H7 (cell line): Measurements from ENCODE around the gene CASTOR1. TPM values are rescaled to one million over a fixed set of nuclear protein-coding genes. Genes with fewer than 3 reads are reported as not detected.

Experiments
- DNase-seq: peaks from one replicate; pipeline ENCODE4 v3.0.0; 2012
- H3K27me3 ChIP-seq: 2 replicates; pipeline ENCODE4 v1.6.0; 2011; ENCODE audit warnings: mild to moderate bottlenecking, low read length; ENCODE audit not compliant: control insufficient read depth, insufficient read depth
- H3K36me3 ChIP-seq: replicated peaks from 2 replicates; pipeline ENCODE4 v1.5.1; 2011; ENCODE audit warnings: low read length; ENCODE audit not compliant: control insufficient read depth, insufficient read depth
- H3K4me3 ChIP-seq: 2 replicates; pipeline ENCODE4 v1.5.1; 2011; ENCODE audit warnings: low read depth, mild to moderate bottlenecking, control low read depth, low read length, moderate library complexity; ENCODE audit not compliant: insufficient read depth
- total RNA-seq: library from RNA; depleted of rRNA; stranded (reverse); fragments of >200 nt; shearing (Covaris generic); gene quantifications from 2 replicates; pipeline ENCODE4 v1.2.3, GENCODE V29; 2014

CASTOR1 gene
- total RNA-seq, 1 experiment from 2014 or later = 15.4 TPM

DNA sequence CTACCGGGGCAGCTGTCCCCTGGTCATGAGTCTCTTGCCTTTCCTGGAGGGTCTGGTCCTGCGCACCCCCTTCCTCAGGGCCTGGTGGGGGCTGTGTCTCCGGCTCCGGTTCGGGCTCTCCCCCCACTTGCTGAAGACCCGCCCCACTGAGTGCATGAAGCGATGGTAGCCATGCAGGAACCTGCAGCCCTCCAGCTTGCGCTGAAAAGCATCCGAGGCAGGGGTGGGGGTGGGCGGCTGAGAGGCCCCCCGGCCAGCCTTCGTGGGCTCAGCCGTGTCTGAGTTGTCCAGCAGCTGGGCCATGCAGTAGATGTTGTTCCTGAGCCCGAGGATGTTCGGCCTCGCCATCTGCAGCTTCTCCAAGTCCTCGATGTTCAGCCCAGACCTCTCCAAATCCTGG lies 25.4 kb downstream of the CASTOR1 start:
- Histone ChIP-seq H3K36me3 (no peaks in the 10 kb centered on the region), H3K27me3 (peaks cover 3% of the 10 kb centered on the region), H3K4me3 (no peak overlapping the region)
- DNase-seq = peak; percentile 54

DNA sequence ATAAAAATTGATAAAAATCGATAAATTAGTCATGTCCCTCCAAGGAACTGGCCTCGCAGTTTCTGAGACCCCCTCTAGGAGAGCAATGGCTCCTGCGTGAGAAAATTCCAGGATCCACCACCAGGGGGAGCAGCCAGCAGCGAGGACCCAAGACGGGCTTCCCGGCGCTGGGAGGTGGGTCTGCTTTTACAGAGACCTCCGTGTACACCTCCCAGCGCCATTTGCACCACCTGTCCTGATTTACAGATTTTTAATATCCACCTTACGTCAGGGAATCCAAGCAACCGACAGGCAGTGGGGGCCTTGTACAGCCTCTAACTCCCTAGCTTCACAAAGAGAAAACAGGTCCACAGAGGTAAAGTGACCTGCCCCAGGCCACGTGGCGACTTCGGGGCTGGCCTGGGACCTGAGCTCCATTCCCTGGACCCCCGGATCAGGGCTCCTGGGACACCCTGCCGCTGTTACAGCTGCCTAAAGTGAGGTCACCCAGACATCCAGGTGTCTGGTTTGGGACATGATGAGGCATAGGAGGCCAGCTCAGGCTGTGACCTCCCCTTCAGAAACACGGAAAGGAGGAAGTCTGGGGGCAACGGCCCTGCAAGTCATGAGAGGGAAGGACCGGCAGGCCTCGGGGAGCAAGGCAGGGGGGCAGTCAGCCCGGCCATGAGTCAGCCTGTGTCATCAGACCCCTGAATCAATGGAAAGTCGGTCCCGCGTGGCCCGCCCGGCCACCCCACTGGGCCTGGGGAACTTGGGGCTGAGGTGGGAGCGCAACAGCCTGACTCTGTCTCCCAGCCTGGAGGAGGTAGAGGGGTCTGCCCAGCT lies 26.2 kb downstream of the CASTOR1 start:
- peaks cover 3% of the 10 kb centered on the region for H3K27me3 ChIP-seq
- peak; percentile 95 for DNase-seq
- no peaks in the 10 kb centered on the region for H3K36me3 ChIP-seq
- H3K4me3 ChIP-seq = no peak overlapping the region

DNA sequence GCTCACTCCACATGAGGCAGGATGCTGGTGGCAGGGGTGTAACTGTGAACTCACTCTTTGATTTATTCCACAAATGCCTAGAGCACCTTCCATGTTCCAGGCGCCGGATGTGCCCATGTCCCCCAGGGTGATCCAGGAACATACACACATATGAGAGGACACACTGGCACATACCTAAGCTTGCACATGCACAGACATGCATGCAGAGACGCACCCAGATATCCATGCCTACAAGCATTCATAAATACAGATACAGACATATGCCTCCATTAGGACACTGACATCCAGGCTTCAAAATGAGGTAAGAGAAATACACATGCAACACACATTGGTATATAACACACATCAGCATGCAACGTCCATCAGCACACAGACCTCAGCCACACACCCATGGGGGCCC lies 27.2 kb downstream of the CASTOR1 start:
- Histone ChIP-seq H3K27me3 (peaks cover 3% of the 10 kb centered on the region), H3K4me3 (no peak overlapping the region), H3K36me3 (no peaks in the 10 kb centered on the region)
- no peak for DNase-seq

DNA sequence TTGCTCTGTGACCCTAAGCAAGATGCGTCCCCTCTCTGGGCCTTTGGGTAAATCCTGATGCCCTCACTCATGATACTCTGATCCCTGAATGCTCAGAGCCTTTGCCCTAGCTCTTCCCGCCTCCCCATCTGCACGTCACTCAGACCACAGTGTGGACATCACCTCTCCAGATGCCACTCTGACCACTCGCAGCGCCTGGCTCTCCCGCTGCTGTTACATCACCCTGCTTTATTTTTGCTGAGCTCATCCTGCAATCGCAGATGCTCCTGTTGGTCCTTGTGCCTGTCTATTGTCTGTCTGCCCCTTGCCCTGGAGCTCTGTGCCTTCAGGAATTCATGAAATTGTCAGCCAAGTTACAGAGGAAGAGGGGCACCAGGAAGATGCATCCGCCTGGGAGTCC lies 28.2 kb downstream of the CASTOR1 start:
- DNase-seq = no peak
- H3K4me3 ChIP-seq = no peak overlapping the region
- H3K36me3 ChIP-seq = no peaks in the 10 kb centered on the region
- H3K27me3 ChIP-seq = peaks cover 3% of the 10 kb centered on the region

DNA sequence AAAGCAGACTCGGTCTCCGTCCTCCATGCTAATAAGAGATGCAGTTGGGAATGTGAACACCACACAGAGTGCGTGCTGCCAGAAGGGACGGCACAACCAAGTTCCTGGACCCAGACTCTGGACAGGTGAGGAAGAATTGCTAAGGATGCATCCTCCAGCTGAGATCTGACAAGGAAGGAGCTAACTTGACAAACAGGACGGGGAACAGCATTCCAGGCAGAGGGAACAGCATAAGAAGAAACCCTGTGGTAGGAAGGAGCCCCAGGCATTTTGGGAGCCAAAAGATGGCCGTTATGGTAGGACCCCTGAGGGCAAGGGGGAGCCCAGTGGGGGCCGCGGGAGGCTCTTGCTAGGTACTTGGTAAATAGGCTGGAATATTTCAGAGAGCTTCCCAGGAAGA lies 28.6 kb downstream of the CASTOR1 start:
- H3K4me3 ChIP-seq = no peak overlapping the region
- H3K27me3 ChIP-seq = peaks cover 3% of the 10 kb centered on the region
- H3K36me3 ChIP-seq = no peaks in the 10 kb centered on the region
- DNase-seq = no peak

DNA sequence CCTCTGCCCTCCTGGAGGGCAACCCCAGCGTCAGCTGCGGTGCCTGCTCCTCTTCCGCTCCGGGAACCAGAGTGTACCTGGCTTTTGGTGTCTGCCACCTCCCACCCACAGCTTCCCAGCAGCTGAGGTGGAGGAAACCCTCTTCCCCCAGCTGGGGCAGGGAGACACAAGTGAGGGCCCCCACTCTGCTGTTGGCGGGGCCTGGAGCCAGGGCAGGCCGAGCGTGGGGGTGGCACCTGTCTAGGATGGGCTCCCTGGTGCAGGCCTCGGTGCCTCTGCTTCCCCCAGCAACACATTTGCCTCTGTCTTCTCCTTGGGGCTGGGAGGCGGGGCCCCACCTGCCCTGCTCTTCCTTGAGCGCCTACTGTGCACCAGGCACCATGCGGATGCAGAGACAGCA lies 29.0 kb downstream of the CASTOR1 start:
- DNase-seq = no peak
- no peaks in the 10 kb centered on the region for H3K36me3 ChIP-seq

DNA sequence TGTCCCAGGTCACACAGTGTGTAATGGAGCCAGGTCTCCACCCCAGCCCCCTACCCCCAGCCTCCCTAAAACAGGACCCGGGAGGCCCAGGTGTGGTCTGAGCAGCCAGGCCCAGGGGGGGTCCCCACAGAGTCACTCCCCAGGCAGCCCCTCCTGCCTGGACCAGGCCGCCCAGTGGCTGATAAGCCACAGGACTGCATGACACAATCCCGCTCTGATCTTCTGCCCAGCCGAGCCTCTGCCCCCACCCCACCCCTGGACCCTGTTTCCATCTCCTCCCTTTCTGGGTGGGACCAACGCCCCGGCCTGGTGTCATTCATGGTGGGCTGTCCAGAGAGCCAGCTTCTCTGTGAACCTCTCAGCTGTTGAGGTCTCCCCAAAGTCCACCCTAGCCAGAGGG lies 35.0 kb downstream of the CASTOR1 start:
- Histone ChIP-seq H3K36me3 (no peaks in the 10 kb centered on the region; the same call in 1 of the 2 replicates), H3K4me3 (no peak overlapping the region), H3K27me3 (no peaks in the 10 kb centered on the region)
- peak; percentile 68 for DNase-seq

More for the DNA sequence above, 29.0 kb downstream of the CASTOR1 start:
- Histone ChIP-seq H3K27me3 (peaks cover 3% of the 10 kb centered on the region), H3K4me3 (no peak overlapping the region)

DNA sequence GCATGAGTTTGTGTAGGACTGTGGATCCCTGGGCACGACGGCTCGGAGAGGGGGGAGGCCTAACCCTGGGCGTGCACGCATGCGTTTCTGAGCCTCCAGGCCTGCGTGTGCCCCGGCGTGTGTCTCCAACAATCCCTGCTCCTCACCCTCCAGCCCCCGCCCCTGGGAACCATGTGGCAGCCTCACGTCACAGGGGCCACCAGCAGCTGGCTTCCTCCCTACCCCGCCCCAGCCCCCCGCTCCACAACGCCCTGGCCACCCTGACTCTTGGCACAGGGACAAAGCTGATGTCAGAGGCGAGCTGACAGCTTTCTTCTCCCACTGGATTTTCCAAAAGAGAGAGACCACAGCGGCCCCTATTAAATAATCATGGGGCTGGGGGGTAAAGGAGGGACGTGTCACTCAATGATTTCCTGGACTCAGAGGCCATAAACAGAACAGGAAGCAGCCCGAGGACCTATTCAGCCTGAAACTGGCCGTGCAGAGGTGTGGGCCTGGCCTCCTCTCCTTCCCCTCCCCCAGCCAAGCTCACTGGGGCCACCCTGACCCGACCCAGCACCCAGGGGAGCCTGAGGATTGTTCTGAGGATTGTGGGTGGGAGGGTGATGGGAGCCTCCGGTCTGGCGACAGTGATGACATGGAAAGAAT lies 36.0 kb downstream of the CASTOR1 start:
- H3K4me3 ChIP-seq = no peak overlapping the region
- DNase-seq = peak; percentile 56
- no peaks in the 10 kb centered on the region for H3K27me3 ChIP-seq
- no peaks in the 10 kb centered on the region; the same call in 1 of the 2 replicates for H3K36me3 ChIP-seq

DNA sequence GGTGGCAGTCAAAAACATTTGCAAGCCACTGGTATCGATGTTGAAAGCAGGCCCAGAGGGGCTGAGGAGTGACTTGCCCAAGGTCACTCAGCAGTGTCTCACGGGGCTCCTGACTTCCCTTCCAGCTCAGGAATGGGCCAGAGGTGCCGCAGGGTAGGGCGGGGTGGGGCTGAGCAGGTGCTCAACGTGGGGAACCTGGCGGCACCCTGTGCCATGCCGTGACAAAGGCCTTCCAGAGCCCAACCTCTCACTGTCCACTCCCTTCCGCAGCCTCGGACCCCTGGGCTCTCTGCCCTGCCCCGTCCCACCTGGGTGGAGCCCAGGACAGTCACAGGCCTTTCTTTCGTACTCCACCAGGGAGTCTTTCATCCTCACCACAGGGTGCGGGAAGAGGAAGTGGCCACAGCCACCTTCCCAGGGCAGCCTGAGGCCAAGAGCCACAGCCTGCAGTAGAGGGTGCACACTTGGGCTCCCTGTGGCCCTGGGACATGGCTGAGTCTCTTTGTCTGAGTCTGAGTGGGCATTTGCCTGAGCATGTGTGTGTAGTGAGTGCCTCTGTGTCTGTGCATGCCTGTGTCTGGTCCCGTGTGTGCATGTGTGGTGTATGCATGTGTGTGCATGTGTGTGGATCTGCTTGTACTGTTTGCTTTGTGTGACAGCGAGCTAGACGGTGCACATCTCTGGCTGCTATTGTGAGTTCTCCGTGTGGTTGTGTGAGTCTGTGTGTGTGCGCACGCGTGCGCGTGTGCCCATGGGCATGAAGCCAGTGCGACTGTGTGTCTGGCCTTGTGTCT lies 36.7 kb downstream of the CASTOR1 start:
- Histone ChIP-seq H3K4me3 (no peak overlapping the region), H3K27me3 (no peaks in the 10 kb centered on the region; the same call in 1 of the 2 replicates), H3K36me3 (no peaks in the 10 kb centered on the region; the same call in 1 of the 2 replicates)
- peak; percentile 74 for DNase-seq

DNA sequence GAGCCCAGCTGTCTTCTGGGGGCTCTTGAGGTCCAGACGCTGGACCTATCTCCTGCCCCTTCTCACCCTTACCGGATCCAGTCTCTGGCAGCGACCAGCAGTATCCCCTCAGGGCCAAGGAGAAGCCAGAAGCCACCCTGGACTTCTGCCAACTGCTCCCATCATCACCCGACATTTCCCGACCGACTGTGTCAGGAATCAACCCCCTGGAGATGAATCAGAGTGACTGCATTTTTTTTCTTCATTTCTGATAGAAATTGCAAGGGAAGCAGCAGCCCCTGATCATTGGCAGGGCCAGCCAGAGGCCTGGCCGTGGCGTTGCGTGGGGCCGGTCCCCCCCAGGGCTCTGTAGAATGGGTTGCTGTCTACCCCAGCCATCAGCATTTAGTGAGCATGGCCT lies 37.6 kb downstream of the CASTOR1 start:
- no peak overlapping the region for H3K4me3 ChIP-seq
- no peaks in the 10 kb centered on the region; the same call in 1 of the 2 replicates for H3K36me3 ChIP-seq
- DNase-seq = no peak
- H3K27me3 ChIP-seq = peaks cover 3% of the 10 kb centered on the region; the same call in 1 of the 2 replicates

DNA sequence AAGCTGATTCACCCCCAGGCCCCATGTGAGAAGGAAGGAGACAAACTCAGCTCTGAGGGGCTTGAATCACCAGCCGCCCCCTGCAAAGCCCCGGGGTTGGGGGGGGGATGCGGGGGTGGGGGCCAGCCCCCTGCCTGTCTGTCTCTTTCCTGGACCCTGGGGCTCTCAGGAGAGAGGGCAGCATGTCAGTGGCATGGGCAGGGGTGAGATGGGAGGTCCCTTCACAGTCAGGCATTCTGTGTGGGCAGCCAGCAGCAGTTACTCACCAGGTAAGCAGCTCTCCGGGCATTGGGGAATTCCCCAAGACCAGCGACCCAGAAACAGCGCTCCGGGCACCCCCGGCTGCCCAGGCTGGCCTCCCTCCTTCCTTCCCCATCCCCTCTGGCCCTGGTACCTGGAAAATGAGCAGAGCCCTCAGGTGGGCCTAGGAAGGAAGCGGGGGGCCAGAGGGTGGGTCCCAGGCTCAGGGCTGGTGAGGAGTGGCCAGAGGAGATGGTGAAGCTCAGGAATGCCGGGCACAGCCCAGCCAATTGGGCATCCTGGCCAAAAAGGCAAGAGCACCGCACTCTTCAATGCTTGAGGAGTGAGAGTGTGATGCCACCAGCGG lies 38.5 kb downstream of the CASTOR1 start:
- H3K36me3 ChIP-seq = no peaks in the 10 kb centered on the region; the same call in 1 of the 2 replicates
- no peak overlapping the region for H3K4me3 ChIP-seq
- DNase-seq = peak; percentile 80
- peaks cover 5% of the 10 kb centered on the region; the same call in 1 of the 2 replicates for H3K27me3 ChIP-seq

DNA sequence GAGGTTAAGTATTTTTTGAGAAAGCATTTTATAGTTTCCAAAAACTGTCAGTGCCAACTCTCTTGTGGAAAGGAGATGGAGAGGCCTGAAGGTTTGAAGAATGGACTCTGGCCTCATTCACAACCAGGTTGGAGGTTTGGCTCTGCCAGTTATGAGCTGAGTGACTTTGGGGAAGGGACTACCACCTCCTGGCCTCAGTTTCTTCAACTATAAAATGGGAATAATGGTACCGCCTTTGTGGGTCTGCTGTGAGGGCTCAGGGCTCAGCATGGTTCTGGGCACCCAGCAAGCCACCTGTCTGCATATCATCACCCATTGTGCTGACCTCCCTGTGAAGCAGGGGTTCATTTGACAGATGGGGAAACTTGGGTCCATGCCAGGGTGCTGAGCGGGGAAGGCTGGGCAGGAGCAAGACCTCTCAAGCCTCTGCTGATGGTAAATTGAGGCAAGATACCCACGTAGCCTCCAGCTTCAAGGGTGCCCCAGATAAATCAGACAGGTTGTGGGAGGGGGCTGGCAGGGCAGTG lies 39.2 kb downstream of the CASTOR1 start:
- H3K4me3 ChIP-seq = no peak overlapping the region
- no peak for DNase-seq
- no peaks in the 10 kb centered on the region; the same call in 1 of the 2 replicates for H3K36me3 ChIP-seq
- peaks cover 6% of the 10 kb centered on the region; the same call in 1 of the 2 replicates for H3K27me3 ChIP-seq

DNA sequence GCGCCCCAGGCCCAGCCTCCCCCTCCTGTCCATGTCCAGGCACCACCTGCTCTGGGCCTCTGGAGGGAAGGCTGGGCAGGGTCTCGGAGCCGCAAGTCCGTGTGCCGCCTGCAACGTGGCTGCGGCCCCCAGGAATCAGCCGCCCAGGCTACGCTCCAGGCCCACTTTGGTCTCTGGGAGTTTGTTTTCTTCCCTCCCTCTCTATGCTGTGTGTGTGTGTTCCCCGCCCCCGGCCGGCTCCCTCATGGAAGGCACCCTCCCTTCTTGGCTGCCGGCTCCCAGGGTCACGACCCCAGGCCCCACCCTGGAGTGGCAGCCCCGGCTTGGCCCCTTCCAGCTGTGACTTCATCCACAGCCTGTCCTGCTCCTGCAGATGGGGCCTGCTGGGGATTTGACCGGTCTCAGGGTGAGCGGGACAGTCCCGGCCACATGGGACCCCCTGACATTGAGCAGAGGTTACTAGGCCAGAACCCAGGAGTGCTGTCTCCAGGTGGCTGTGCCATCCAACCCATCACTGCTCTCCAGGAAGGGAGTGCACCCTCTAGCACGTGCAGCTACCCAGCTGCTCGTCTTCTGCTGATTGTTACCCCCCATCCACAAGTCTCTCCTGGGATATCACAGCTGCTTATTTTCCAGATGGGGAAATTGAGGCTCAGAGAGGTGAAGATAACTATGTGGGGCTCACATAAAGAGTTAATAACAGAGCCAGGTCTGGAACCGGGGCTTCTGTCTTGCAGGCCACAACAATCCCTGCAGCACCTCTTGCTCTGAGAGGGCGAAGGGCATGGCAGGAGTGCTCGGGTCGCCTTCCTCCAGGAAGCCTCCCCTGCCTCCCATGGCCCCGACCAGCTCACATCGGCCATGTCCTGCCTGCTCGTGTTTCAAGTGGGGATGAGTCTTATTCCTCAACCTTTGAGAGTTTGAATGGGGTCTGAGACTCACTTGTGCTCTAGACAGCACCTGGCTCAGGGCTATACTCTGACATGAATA lies 40.0 kb downstream of the CASTOR1 start:
- Histone ChIP-seq H3K27me3 (peaks cover 6% of the 10 kb centered on the region; the same call in 1 of the 2 replicates), H3K36me3 (peaks cover under 1% of the 10 kb centered on the region), H3K4me3 (no peak overlapping the region)
- DNase-seq = peak; percentile 69
